ENCODE results near the gene VCY.
"Not testable (repeated sequence)": the region's sequence is repeated elsewhere in the genome, so short reads cannot be mapped to it uniquely, and the experiment has no call there.

Gene VCY

GRCh38 chrY:13986373-13986772 lies at the start of gene VCY:
Gene VCY, minus strand, starts transcription at chrY:13986473. Its CDS starts 33 bp downstream, at chrY:13986440.
- not testable (repeated sequence) for FAIRE-seq

DNA sequence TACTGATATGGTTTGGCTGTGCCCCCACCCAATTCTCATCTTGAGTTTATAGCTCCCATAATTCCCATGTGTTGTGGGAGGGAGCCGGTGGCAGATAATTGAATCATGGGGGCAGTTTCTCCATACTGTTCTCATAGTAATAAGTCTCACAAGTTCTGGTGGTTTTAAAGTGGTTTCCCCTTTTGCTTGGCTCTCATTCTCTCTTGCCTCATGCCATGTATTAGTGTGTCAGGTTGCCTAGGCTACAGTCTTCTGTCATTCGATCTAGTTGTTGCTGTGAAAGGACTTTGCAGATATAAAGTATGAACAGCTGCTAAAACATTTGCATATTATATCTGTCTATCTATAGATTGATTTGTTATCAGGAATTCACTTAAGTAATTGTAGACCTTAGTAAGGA lies 44.1 kb upstream of the VCY start:
- FAIRE-seq, result not testable (repeated sequence)

DNA sequence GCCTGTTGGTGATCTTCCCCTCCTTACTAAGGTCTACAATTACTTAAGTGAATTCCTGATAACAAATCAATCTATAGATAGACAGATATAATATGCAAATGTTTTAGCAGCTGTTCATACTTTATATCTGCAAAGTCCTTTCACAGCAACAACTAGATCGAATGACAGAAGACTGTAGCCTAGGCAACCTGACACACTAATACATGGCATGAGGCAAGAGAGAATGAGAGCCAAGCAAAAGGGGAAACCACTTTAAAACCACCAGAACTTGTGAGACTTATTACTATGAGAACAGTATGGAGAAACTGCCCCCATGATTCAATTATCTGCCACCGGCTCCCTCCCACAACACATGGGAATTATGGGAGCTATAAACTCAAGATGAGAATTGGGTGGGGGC lies 25.6 kb upstream of the VCY start:
- FAIRE-seq, result not testable (repeated sequence)

GRCh38 chrY:13942406-13942805 lies 43.9 kb downstream of the VCY start:
- FAIRE-seq, result not testable (repeated sequence)

Measured in G401.6 (cell line).